Spleen (tissue), 11 donors: Measurements from ENCODE around the gene TTC24. TPM values are rescaled to one million over a fixed set of nuclear protein-coding genes. Genes with fewer than 3 reads are reported as not detected.

Experiments used
- DNase-seq: peaks from one replicate; pipeline ENCODE4 v3.0.0-alpha.2; 2020
- H3K27ac ChIP-seq, 8 donors: fragments of 200-600 bp; sonication (generic) in 7 of 8; 1 replicate in 4 of 8; 2 replicates in 4 of 8; pipeline versions ENCODE4 v1.5.0 to v1.8.0; 2016 to 2021; ENCODE audit warnings: inconsistent platforms in 4 of 8, mild to moderate bottlenecking in 4 of 8, moderate library complexity in 1 of 8
- H3K27me3 ChIP-seq, 7 donors: fragments of 200-600 bp; sonication (generic) in 6 of 7; replicated peaks in 1 of 7; 1 replicate in 4 of 7; 2 replicates in 3 of 7; pipeline versions ENCODE4 v1.5.0 to v1.8.0; 2016 to 2021; ENCODE audit warnings: inconsistent platforms in 3 of 7, mild to moderate bottlenecking in 1 of 7
- H3K36me3 ChIP-seq, 6 donors: fragments of 200-600 bp; sonication (generic) in 5 of 6; 1 replicate in 4 of 6; 2 replicates in 2 of 6; pipeline versions ENCODE4 v1.5.0 to v1.8.0; 2016 to 2021; ENCODE audit warnings: inconsistent platforms in 2 of 6
- H3K4me1 ChIP-seq, 6 donors: fragments of 200-600 bp; sonication (generic) in 5 of 6; 1 replicate in 3 of 6; 2 replicates in 3 of 6; pipeline versions ENCODE4 v1.5.0 to v1.8.0; 2016 to 2021; ENCODE audit warnings: inconsistent platforms in 3 of 6
- H3K4me3 ChIP-seq, 8 donors: fragments of 200-600 bp; sonication (generic) in 7 of 8; 1 replicate in 4 of 8; 2 replicates in 4 of 8; pipeline versions ENCODE4 v1.5.0 to v1.8.0; 2016 to 2021; ENCODE audit warnings: inconsistent platforms in 4 of 8, mild to moderate bottlenecking in 4 of 8, moderate library complexity in 2 of 8
- H3K9me3 ChIP-seq, 8 donors: fragments of 200-600 bp; sonication (generic) in 7 of 8; 1 replicate in 4 of 8; 2 replicates in 4 of 8; pipeline versions ENCODE4 v1.5.0 to v1.8.0; 2016 to 2021; ENCODE audit warnings: inconsistent platforms in 4 of 8
- CTCF ChIP-seq, 11 experiments: fragments of 200-600 bp in 7 of 11; fragments of 450-650 bp in 4 of 11; sonication (generic) in 4 of 11; IDR thresholded peaks in 8 of 11; conservative IDR thresholded peaks in 3 of 11; 1 replicate in 7 of 11; 2 replicates in 4 of 11; pipeline versions ENCODE4 v1.4.0 to v1.8.0; 2016 to 2021; ENCODE audit warnings: antibody characterized with exemption in 11 of 11, inconsistent platforms in 4 of 11, mild to moderate bottlenecking in 1 of 11
- POLR2A ChIP-seq, 3 donors: fragments of 450-650 bp; IDR thresholded peaks; one replicate each; pipeline ENCODE4 v1.5.1; 2017; ENCODE audit warnings: antibody characterized with exemption in 3 of 3, mild to moderate bottlenecking in 1 of 3
- POLR2AphosphoS5 ChIP-seq, 3 donors: sonication (generic); formaldehyde crosslinking; IDR thresholded peaks; one replicate each; pipeline ENCODE4 v1.5.1; 2017; ENCODE audit warnings: antibody characterized with exemption in 3 of 3
- WGBS, 5 donors: extraction: QIAGEN DNeasy Blood & Tissue Kit in 3 of 5; methylation state at CpG; one replicate each; pipeline versions ENCODE4 v1.1.5 to v1.1.7; 2013 to 2018; 5-methylcytosine and 5-hydroxymethylcytosine counted together
- intact Hi-C: fragments of 100-400 bp; cut with DNase I; formaldehyde crosslinking; loops from one replicate; pipeline ENCODE4 v1.15.0; 2023; ENCODE audit warnings: low total_unique reads
- polyA plus RNA-seq, 3 donors: library from polyadenylated mRNA; stranded (reverse); fragments of 200-250 nt; gene quantifications; one replicate each; pipeline ENCODE4 v1.2.1, GENCODE V29; 2013
- total RNA-seq, 7 donors: library from RNA; depleted of rRNA in 3 of 7; stranded (reverse); fragments of >200 nt in 3 of 7; fragmentation: NEBNext Ultra II Directional in 4 of 7; extraction: Animal tissue kit (Norgen Biotek cat#: 25700) in 4 of 7; gene quantifications; one replicate each; pipeline versions ENCODE4 v1.1.0 to v1.2.1, GENCODE V29; 2016 to 2021
- donor health status: healthy with polysubstance abuse.
- donor health status: DM: no; HTN: no; CAD: no; lungs with moderate emphysema.
- donor health status: DM: no; HTN: no; CAD: no.
- donor health status: Bipolar disorder and iron deficiency.
- donor health status: healthy.
- donor health status: DM: no; HTN: no; CAD: no.
- donor health status: DM: yes; HTN: yes; CAD: no.

The TTC24 gene
- total and polyA plus RNA-seq, 10 donors = 2.3 to 6.4 (median 4.0) TPM

DNA sequence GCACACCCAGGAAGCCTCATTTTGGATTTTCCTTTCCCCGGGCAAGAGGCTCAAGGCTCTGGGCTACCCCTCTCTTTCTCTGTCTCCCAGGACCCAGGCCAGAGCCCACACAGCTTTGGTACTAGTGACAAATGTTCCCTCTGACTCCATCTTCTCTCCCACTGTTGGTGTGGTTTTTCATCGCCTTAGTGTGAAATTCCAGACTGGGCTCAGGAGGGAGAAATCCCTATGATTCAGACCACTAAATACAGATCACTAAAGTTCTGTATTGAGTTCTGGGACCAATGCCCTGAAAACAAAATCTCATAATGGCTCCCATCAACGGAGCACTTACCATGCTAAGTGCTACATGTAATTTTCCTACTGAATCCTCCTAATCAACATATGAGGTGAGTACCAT is 33.3 kb upstream of the TTC24 start:
- H3K4me1 ChIP-seq = peaks cover 0 to 4% (median under 1%) of the 10 kb centered on the region in 6 donors
- H3K27me3 ChIP-seq = no peaks in the 10 kb centered on the region
- no peak for DNase-seq
- H3K36me3 ChIP-seq = peaks cover 0 to 54% (median 0%) of the 10 kb centered on the region in 6 donors
- no peaks in the 10 kb centered on the region for H3K9me3 ChIP-seq
- 86 to 100% (median 95%) methylated on average over 3 of the region's 3 CpGs for WGBS, 5 donors
- intact Hi-C loops = no loop called here
- H3K27ac ChIP-seq = no peak overlapping the region
- TF ChIP-seq POLR2AphosphoS5 (IDR thresholded peaks at IDR 0.05) (no peak), CTCF (IDR thresholded peaks at IDR 0.05 in 8 of 11, conservative IDR thresholded peaks at IDR 0.05 in 3 of 11) (no peak)
- H3K4me3 ChIP-seq = no peak overlapping the region

GRCh38 chr1:156547434-156547833 is 32.1 kb upstream of the TTC24 start:
- H3K27me3 ChIP-seq = no peaks in the 10 kb centered on the region

GRCh38 chr1:156547982-156548381 is 31.5 kb upstream of the TTC24 start:
- Histone ChIP-seq H3K27ac (no peak overlapping the region), H3K9me3 (no peaks in the 10 kb centered on the region), H3K36me3 (peaks cover 0 to 51% (median 0%) of the 10 kb centered on the region in 6 donors), H3K4me3 (no peak overlapping the region), H3K27me3 (no peaks in the 10 kb centered on the region), H3K4me1 (peaks cover 0 to 21% (median 6%) of the 10 kb centered on the region in 6 donors)
- DNase-seq = no peak
- intact Hi-C loops = no loop called here
- WGBS, 5 donors = 80 to 96% (median 91%) methylated on average over 8 to 9 of the region's 9 CpGs
- TF ChIP-seq POLR2A (IDR thresholded peaks at IDR 0.05) (no peak), CTCF (IDR thresholded peaks at IDR 0.05 in 8 of 11, conservative IDR thresholded peaks at IDR 0.05 in 3 of 11) (no peak), POLR2AphosphoS5 (IDR thresholded peaks at IDR 0.05) (no peak)

More at GRCh38 chr1:156547434-156547833, 32.1 kb upstream of the TTC24 start:
- H3K36me3 ChIP-seq = peaks cover 0 to 51% (median 0%) of the 10 kb centered on the region in 6 donors
- no peak for DNase-seq
- no peak overlapping the region for H3K27ac ChIP-seq
- no peak overlapping the region for H3K4me3 ChIP-seq
- H3K9me3 ChIP-seq = no peaks in the 10 kb centered on the region
- H3K4me1 ChIP-seq = peaks cover 0 to 16% (median 4%) of the 10 kb centered on the region in 6 donors
- TF ChIP-seq CTCF (IDR thresholded peaks at IDR 0.05 in 8 of 11, conservative IDR thresholded peaks at IDR 0.05 in 3 of 11) (no peak), POLR2A (IDR thresholded peaks at IDR 0.05) (no peak), POLR2AphosphoS5 (IDR thresholded peaks at IDR 0.05) (no peak)
- intact Hi-C loops = no loop called here
- WGBS, 5 donors = 91 to 97% (median 96%) methylated on average over 4 of the region's 4 CpGs

DNA sequence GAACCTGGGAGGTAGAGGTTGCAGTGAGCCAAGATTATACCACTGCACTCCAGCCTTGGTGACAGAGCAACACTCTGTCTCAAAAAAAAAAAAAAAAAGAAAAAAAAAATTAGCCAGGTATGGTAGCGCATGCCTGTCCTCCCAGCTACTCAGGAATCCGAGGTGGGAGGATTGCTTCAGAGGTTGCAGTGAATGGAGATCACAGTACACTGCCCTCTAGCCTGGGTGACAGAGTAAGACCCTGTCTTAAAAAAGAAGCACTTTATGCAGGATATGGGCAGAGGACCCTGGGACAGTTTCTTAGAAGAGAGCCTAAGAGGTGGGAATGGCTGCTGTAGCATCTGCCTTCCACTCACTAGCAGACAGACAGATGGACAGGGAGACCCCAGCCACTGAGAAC is 30.1 kb upstream of the TTC24 start:
- Histone ChIP-seq H3K4me1 (peaks cover 0 to 35% (median 14%) of the 10 kb centered on the region in 6 donors), H3K27me3 (no peaks in the 10 kb centered on the region), H3K36me3 (peaks cover 0 to 45% (median 0%) of the 10 kb centered on the region in 6 donors), H3K27ac (no peak overlapping the region), H3K4me3 (no peak overlapping the region), H3K9me3 (no peaks in the 10 kb centered on the region)
- WGBS, 5 donors = 67 to 89% (median 77%) methylated on average over 2 of the region's 2 CpGs
- TF ChIP-seq POLR2AphosphoS5 (IDR thresholded peaks at IDR 0.05) (no peak), CTCF (IDR thresholded peaks at IDR 0.05 in 8 of 11, conservative IDR thresholded peaks at IDR 0.05 in 3 of 11) (no peak), POLR2A (IDR thresholded peaks at IDR 0.05) (no peak)
- intact Hi-C loops = no loop called here
- no peak for DNase-seq
